Measurements from ENCODE around the gene MTCL1. TPM values are rescaled to one million over a fixed set of nuclear protein-coding genes. Genes with fewer than 3 reads are reported as not detected.

The MTCL1 gene
- total RNA-seq, 2 donors from 2014 or later, result 5.4 to 7.2 TPM

GRCh38 chr18:8684577-8684976, 20.8 kb upstream of the MTCL1 start:
- Histone ChIP-seq H3K36me3 (no peaks in the 10 kb centered on the region), H3K27me3 (no peaks in the 10 kb centered on the region), H3K4me3 (no peak overlapping the region), H3K27ac (no peak overlapping the region), H3K4me1 (no peaks in the 10 kb centered on the region), H3K9me3 (no peaks in the 10 kb centered on the region)
- no peak for TF ChIP-seq CTCF (IDR thresholded peaks at IDR 0.05)
- no peak for DNase-seq (ENCODE audit: low spot score)

- no peak overlapping the region for H3K27ac ChIP-seq
- no peak for TF ChIP-seq CTCF (IDR thresholded peaks at IDR 0.05)
- H3K36me3 ChIP-seq, result no peaks in the 10 kb centered on the region
- no peak overlapping the region for H3K4me3 ChIP-seq
- no peaks in the 10 kb centered on the region for H3K4me1 ChIP-seq
- no peaks in the 10 kb centered on the region for H3K27me3 ChIP-seq
- H3K9me3 ChIP-seq, result no peaks in the 10 kb centered on the region
- no peak for DNase-seq (ENCODE audit: low spot score)
These were observed 20.0 kb upstream of the MTCL1 start for GRCh38 chr18:8685141-8685913.

GRCh38 chr18:8685914-8686216, 19.5 kb upstream of the MTCL1 start:
- no peaks in the 10 kb centered on the region for H3K27me3 ChIP-seq
- no peak for TF ChIP-seq CTCF (IDR thresholded peaks at IDR 0.05)
- no peaks in the 10 kb centered on the region for H3K9me3 ChIP-seq
- H3K36me3 ChIP-seq, result no peaks in the 10 kb centered on the region
- no peaks in the 10 kb centered on the region for H3K4me1 ChIP-seq
- no peak overlapping the region for H3K27ac ChIP-seq
- no peak for DNase-seq (ENCODE audit: low spot score)
- no peak overlapping the region for H3K4me3 ChIP-seq

- no peaks in the 10 kb centered on the region for H3K27me3 ChIP-seq
- H3K27ac ChIP-seq, result no peak overlapping the region
- H3K4me3 ChIP-seq, result no peak overlapping the region
- H3K4me1 ChIP-seq, result no peaks in the 10 kb centered on the region
- TF ChIP-seq CTCF (IDR thresholded peaks at IDR 0.05), result no peak
- H3K9me3 ChIP-seq, result no peaks in the 10 kb centered on the region
- DNase-seq (ENCODE audit: low spot score), result no peak
- H3K36me3 ChIP-seq, result no peaks in the 10 kb centered on the region
These were observed 18.7 kb upstream of the MTCL1 start for GRCh38 chr18:8686611-8687010.

- DNase-seq (ENCODE audit: low spot score), result no peak
- TF ChIP-seq CTCF (IDR thresholded peaks at IDR 0.05), result no peak
- Histone ChIP-seq H3K27ac (no peak overlapping the region), H3K9me3 (no peaks in the 10 kb centered on the region), H3K27me3 (no peaks in the 10 kb centered on the region), H3K4me3 (no peak overlapping the region), H3K36me3 (no peaks in the 10 kb centered on the region), H3K4me1 (no peaks in the 10 kb centered on the region)
These were observed 17.0 kb upstream of the MTCL1 start for GRCh38 chr18:8688216-8688800.

GRCh38 chr18:8688816-8689215, 16.5 kb upstream of the MTCL1 start:
- H3K4me1 ChIP-seq, result no peaks in the 10 kb centered on the region
- no peaks in the 10 kb centered on the region for H3K27me3 ChIP-seq
- no peak overlapping the region for H3K4me3 ChIP-seq
- no peaks in the 10 kb centered on the region for H3K9me3 ChIP-seq
- no peak for TF ChIP-seq CTCF (IDR thresholded peaks at IDR 0.05)
- H3K36me3 ChIP-seq, result no peaks in the 10 kb centered on the region
- DNase-seq (ENCODE audit: low spot score), result no peak
- H3K27ac ChIP-seq, result no peak overlapping the region
